HG02763 (cell line): ENCODE data around the gene APP.
"Not testable (repeated sequence)": the region's sequence is repeated elsewhere in the genome, so short reads cannot be mapped to it uniquely, and the experiment has no call there.

Experiments
- ATAC-seq: cut with Tn5 transposase; IDR thresholded peaks from one replicate; pipeline ENCODE4 v1.9.1; 2021; ENCODE audit warnings: mild to moderate bottlenecking, moderate library complexity; ENCODE audit not compliant: unreplicated experiment

APP gene

DNA sequence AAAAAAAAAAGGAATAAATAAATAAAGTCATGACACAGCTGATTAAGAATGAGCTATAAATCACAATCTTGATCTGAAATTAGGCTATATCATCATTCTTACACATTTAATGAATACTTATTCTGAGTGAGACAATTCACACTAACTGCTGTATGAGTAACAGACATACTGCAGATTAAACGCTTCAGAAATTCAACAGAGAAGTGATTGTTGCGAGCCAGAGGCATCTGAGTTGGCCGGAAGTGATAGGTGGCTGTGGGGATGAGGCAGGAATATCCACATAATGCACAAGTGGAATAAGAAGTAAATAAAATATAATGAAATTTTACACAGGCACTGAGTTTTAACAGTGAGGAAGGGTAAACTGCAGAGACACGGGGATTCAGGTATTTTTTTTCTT, 142.4 kb downstream of the APP start:
- ATAC-seq = no peak

DNA sequence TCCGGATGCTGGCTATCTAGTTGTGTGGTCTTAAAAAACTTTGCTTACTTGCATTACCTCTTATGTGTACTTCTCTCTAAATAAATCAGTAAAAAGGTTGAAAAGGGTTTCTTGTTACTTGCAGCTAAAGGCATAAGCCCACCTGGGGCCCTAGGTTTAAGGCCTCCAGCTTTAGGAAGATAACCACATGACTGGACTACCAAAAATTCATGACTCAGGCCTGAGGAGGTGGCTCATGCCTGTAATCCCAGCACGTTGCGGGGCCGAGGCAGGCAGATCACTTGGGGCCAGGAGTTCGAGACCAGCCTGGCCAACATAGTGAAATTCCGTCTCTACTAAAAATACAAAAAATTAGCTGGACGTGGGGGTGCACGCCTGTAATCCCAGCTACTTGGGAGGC, 142.9 kb downstream of the APP start:
- ATAC-seq = no peak

DNA sequence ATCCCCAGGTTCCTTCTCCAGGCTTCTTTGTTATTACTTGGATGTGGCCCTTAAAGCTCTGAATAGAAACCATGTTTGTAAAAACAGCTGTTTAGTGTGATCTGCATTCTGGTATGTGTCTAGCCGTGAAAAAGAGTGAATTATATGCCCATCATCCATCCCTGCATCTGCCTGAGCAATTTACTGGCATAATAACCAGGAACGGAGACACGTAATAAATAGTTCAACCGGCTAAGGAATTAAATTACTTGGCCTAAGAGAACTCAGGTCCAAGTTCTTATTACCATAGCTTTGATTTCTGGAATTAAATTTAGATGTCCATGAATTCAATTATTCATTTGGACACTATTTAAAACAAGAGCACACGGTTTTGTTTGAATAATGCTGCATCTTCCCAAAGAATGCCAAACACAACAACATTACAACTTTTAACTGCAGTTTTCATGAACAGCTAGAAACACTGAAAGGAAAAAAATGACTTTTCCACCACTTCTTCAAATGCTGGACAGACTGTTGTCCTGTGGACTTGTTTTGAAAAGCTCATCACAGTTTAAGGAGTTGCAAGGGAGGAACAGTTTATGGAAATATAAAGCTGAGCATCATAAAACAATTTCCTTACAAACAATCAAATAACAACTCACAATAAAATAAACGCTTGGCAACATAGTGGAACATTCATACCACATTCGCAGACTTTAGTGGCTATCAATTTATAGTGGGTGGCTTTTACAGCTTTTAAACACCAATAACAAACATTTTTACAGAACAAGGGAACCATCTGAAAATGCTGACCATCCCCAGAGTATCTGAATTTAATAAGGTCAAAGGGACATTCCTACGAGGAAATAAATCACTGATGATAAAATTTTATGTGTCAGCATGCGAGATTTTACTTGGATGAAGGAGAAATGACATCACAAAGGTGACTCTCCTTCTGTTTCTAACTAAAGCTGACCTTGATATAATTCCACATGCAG, 144.7 kb downstream of the APP start:
- ATAC-seq = no peak

DNA sequence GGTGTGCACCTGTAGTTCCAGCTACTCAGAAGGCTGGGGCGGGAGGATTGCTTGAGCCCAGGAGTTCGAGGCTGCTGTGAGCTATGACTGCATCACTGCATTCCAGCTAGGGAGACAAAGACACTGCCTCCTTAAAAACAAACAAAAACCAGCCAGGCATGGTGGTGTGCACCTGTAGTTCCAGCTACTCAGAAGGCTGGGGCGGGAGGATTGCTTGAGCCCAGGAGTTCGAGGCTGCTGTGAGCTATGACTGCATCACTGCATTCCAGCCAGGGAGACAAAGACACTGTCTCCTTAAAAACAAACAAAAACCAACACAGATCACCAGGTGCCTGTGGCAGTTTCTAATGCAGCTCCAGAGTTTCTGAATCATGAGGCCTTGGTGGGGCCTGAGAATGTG, 147.2 kb downstream of the APP start:
- ATAC-seq = not testable (repeated sequence)

DNA sequence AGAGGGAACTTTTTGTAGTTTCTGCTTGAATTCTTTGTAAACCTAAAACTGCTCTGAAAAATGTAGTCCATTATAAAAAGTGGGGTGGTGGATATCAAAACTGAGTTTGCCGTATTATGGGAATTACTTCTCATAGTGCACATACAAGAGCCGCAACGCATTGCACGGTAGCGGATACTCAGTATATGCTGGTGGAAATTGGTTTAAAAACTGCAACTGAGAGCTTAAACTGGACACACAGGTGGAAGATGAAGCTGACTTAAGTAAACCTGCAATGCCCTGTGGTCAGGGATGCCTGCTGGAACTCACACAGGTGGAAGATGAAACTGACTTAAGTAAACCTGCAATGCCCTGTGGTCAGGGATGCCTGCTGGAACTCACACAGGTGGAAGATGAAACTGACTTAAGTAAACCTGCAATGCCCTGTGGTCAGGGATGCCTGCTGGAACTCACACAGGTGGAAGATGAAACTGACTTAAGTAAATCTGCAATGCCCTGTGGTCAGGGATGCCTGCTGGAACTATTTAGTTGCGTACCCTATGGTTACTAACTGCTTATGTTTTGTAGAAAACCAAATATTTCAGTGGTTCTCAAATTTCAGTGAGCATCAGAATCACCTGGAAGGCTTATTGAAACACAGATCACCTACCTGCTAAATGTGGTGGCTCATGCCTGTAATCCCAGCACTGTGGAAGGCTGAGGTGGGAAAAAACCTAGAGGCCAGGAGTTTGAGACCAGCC, 147.8 kb downstream of the APP start:
- ATAC-seq = not testable (repeated sequence)

DNA sequence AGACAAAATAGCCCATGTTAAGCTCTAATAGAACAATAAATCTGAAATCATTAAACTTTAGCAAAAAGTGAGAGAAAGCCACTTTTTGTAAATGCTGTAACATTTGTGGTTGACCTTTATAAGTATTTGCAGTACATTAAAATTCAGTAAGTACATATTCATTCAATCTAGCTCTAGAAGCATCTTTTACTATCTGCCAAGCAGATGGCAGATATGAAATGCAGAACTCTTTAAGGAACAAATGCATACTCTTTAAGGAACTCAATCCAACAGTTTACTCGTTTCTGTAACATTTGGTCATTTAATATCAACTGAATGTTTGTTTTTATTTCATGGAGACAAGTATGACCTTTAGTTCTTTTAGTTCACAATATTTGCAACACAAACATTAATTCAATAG, 150.1 kb downstream of the APP start:
- ATAC-seq = no peak

DNA sequence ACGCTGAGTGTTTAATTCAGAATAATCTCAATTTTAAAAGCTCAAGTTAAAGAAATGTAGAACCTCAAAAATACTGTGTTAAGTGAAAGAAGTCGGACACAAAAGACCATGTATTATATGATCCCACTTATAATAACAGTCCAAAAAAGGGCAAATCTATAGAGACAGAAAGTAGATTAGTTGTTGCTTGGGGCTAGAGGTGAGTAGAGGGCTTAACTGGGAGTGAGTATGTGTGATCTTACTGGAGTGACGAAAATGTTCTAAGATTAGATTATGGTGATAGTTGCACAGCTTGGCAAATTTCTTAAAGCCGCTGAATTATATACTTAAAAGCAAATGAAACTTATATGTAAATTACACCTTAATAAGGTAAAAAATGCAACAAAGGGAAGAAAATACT, 150.5 kb downstream of the APP start:
- no peak for ATAC-seq

DNA sequence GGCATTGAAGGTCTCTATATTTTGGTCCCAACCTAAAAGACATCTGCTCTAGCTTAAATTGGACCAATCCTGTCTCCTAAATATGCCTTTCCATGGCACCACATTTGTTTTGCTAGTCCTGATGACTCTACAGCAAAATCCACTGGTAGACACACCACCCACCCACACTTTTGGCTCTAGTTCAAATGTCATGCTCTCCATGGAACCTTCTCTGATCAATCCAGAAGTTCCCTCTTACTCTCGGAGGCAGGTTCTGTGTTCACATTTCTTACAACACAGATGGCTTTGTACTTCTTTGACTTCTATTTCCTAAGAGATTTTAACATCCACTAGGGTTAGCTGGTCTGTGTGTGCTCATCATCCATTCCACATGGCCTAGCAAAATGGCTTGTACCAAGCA, 151.3 kb downstream of the APP start:
- ATAC-seq = no peak

DNA sequence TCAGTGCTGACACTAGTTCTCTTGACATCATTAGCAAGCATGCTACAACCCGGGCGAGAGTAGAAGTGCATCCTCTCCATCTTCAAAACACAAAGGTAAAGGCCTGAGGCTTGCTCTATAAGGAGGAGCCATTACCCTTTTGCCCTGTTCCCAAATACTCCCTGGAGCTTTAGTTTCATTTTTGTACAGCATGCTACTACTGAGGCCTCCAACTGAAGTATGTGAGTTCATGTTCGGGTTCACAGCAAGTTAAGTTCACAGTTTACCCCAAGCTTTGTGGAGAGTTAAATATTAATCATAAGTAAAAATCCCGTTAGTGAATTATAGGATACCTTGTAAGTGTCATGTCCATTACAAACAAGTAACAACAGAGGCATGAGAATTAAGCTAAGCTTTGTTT, 156.6 kb downstream of the APP start:
- ATAC-seq = no peak

DNA sequence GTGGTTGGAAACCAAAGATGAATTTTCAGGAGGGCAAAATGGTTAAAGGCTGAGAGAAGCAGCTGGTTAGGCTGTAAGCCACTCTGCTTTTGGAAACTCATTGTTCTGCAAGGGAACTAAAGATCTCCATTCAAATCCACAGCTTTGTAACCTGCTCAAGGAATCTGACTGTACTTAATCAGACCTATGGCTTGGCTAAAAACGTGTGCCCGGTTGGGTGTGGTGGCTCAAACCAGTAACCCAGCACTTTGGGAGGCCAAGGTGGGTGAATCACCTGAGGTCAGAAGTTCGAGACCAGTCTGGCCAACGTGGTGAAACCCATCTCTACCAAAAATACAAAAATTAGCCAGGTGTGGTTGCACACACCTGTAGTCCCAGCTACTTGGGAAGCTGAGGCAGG, 158.1 kb downstream of the APP start:
- ATAC-seq = not testable (repeated sequence)

DNA sequence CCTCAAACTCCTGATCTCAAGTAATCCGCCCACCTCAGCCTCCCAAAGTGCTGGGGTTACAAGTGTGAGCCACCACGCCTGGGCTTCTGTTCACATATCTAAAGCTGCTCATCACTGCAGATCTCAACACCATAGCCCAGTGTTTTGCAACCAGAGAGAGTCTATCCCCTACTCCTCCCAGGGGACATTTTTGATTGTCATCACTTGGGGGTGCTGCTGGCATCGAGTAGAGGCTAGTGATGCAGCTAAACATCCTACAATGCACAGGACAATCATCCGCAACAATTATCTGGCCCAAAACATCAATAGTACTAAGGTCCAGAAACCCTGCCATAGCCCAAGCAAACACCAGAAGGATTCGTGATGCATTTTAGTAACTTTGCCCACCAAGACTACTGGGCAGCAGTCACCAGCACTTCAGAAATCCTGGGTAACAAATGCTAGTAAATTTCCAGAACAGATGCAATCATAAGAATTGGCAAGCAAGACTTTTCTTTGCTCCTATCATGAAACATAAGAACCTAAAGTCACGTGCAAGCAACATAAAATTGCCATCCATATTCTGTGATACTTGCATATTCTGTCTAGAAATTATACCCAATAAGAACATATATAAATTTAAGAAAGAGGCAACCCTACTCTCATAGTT, 159.2 kb downstream of the APP start:
- ATAC-seq = no peak

DNA sequence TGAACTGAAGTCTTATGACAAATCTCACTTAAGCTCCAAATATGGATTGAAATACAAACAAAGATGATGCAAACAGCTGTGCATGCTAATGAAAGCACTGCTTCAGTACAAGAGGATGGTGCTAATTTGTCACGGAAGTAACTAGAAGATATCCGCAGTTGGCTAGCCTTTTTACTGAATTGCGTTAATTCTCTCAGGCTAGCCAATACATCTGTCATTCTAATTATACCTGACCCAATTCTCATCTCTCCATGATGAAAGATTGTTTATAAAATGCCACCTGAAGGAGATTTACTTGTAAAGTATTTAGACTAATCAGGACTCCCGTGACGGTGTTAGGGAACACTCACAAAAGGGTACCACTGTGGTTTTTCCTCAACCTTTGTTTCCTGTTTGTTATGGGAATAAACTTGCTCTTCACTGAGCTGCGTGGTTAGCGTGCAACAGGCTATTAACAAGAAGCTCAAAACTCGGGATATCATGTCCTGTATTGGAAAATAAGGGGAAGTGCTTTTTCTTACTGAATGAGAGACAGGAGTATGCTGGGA, 162.5 kb downstream of the APP start:
- ATAC-seq = no peak

DNA sequence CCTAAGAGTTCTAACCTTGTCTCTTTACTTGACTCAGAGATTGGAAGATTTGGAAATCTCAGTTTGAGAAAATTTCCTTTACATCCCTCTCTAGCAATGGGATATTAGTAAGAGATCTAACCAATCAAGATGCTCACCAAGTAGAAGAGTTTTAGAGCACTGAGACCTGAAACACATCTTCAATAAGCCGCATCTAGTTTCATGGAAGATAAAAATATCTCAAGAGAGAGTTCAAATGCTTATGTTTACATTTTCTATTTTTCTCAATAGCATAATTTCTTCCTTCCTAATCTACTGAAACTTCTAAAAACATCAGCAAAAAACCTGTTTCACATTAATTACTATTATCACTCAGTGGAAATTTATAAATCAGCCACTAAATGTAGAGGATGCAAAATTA, 165.1 kb downstream of the APP start:
- no peak for ATAC-seq

DNA sequence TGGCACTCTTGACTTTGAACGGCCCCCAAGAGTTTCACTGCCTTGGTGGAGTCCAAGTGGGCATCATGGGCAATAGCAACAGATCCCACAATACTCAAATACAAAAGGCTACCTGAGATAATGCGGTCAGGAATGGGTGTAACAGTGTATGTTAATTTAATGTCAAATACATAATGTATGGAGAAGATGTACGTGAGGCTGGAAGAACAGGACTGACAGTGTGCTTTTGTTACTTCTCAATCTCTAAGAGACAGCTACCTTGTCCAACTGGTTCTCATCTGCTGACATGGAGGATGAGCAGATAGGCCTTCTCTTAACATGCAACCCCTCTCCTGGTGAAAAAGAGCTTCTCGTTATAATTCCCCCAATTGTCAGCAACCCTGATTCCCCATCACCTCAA, 167.2 kb downstream of the APP start:
- ATAC-seq = no peak

DNA sequence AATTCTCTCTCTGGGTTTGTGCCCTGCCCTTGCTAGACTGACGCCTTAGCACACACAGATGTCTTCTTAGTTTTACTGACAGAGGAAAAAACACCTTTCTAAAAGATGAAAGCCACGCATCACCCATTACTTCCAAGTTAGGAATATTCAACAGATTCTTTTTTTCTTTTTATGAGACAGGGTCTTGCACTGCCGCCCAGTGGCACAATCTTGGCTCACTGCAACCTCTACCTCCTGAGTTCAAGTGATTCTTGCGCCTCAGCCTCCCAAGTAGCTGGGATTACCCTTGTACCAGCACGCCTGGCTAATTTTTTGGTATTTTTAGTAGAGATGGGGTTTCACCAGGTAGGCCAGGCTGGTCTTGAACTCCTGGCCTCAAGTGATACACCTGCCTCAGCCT, 169.2 kb downstream of the APP start:
- ATAC-seq = no peak

DNA sequence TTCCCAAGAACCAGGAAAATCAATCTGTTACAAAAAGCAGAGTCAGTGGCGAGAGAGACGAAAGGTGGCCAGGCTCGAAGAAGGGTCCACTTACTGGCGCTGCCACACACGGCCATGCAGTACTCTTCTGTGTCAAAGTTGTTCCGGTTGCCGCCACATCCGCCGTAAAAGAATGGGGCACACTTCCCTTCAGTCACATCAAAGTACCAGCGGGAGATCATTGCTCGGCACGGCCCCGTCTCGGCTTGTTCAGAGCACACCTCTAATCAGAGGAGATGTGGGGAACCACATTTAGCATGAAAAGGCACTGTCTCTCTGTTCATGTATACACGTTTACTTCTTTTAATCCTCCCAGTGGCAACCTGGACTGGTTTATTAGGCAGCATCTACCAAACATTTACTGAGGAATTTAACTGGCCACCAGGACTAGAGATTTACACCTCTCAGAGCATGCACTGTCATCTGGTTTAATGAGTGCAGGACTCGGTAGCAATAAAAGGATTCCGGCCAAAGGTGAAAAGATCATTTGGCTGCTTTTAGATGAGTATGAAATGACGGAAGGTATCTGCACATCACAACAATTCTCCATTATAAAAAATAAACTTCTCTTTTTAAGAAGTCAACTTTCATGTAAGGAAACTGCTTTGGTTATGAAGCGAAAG, 170.5 kb downstream of the APP start:
- ATAC-seq = no peak

DNA sequence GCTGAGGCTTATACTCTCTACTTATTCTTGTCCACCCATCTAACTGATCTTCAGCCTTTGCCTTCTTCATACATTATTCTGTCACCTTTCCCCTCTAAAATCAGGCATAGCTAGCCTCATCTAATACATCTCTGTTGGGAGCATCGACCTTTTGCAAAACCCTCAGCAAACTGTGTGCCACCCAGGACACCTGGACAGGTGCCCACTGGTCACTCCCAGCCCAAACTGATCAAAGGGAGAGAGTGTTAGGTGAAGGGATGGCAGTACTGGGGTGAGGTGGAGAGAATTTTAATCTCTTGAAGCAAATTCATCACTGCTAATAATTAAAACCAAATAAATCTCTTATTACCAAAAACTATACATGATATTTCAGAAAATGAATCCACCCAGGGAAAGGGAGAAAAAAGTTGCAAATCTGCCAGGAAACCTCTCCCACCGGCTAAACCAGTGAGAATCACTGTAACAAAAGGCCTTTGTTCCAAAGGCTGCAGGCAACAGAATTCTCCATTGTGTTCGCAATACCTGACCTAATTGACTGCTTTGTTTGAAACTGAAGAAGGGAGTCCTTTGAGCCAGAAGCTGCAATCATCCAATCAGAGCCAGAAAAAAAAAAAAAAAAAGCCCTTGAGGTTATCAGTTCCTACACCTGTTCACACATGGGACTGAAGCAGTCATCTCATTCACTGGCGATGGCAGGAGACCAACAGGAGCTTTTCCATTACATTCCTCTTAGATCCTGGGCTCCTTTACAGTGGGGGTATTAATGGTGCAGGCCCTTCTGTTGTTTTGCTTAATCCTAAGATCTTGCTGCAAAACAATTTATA, 172.6 kb downstream of the APP start:
- ATAC-seq = no peak

DNA sequence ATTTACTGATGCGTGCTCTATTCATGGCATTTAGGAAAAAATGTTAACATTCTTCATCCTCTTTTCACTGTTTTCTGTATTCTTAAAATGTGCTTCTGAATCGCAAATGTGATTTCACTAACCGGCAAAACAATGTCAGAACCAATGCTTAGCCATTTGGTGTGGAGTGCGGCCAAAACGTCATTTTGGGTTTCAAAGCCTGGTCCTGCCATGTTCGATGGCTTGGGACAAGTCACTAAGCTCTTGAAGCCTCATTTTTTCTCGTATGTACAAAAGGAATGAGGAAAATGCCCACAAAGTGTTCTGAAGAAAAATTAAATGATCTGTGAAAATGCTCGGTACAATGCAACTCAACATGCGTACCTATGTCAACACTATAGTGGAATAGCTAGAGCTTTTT, 175.3 kb downstream of the APP start:
- no peak for ATAC-seq

DNA sequence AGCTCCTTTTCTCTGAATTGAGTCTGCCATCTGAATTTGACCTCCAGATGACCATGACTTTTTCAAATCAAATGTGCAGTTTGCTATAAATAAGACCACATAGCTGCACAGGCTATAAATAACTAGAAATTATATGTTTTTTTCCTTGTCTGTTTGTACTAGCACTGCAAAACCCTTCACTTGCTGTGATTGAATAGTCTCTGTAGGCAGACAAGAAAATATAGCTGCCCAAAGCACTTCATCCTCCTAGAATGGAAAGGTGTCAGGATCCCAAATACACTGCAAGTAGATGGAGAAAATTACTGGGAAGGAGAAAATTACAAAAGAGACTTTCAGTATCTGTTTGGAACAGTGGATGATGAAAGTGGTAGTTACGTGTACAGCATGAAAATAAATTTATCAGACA, 175.8 kb downstream of the APP start:
- no peak for ATAC-seq

DNA sequence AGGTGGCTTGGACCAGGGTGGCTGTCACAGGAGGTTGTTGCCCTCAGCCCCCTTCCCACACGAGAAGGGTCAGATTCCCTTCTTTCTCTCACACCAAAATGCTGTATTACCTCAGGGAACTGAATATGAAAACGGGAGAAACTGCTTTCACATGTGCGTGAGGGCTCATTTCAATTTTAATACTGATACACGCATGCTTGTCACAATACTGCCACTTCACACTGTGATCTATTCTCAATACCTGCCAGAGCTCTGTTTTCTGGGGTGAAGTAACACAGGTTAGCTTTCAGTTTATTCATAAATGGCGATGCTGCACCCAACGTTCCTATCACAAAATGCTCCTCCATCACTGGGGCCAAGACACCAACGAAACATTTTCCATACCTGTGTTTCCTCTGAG, 181.8 kb downstream of the APP start:
- ATAC-seq = no peak
